ENCODE results near the gene STARD13. TPM values are rescaled to one million over a fixed set of nuclear protein-coding genes. Genes with fewer than 3 reads are reported as not detected.

STARD13 gene
- total and polyA plus RNA-seq, 2 donors (not counting 1 experiment from before 2014, with no cell fraction given) = 0.06 to 0.22 TPM

DNA sequence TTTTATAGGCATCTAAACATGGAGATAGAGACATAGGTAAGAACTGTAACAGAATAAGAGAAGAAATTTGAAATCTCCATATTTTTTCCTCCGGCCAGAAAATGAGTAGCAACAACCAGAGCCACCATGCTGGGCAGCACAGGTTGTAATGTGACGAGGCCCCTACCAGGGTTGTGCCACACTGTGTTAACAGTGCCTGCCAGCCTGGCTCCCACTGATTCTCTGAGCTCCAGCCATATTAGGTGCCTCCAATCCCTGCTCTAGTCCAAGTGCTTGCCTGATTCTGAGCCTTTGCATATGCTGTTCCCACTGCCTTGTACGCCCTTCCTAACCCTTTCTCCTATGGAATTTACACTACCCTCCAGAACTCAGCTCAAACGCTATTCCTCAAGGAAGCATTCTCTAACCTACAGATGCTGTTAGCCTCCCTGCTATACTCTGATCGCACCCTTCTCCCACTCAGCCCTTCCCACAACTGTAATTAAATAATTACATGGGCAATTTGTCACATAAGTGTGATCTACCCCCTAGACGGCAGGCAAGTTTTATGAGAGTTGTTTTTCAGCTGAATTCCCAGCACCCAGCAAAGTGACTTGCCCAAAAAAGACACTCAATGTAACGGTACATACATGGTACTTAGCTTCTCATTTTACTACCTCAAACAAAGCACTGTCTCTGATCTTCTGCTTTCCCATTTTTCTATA lies 37.6 kb upstream of the STARD13 start:
- DNase-seq (no peak), ATAC-seq (ENCODE audit: low read depth) (no peak)
- H3K27me3 ChIP-seq (replicated peaks in 1 of 4; ENCODE audit: control extremely low read depth in 1 of 4, control insufficient read depth in 3 of 4, insufficient read depth in 4 of 4, low read length in 3 of 4) = no peaks in the 10 kb centered on the region
- ChIA-PET POLR2A (no interaction called here), CTCF (no interaction called here)
- peaks cover 5% of the 10 kb centered on the region for H3K27me3 Mint-ChIP-seq
- H3K27ac Mint-ChIP-seq = no peak overlapping the region
- H3K4me3 ChIP-seq (ENCODE audit: control extremely low read depth in 1 of 5, extremely low read depth in 1 of 5, insufficient read depth in 1 of 5, low read depth in 2 of 5, low read length in 4 of 5) = no peak overlapping the region
- H3K27ac ChIP-seq (ENCODE audit: low read length in 2 of 2) = no peak overlapping the region
- no peaks in the 10 kb centered on the region for H3K79me2 ChIP-seq (ENCODE audit: control insufficient read depth, insufficient read depth, low read length)
- peaks cover 4% of the 10 kb centered on the region for H3K4me1 Mint-ChIP-seq
- H3K4me3 Mint-ChIP-seq = no peak overlapping the region
- no peaks in the 10 kb centered on the region for H3K4me1 ChIP-seq (ENCODE audit: control insufficient read depth in 2 of 2, insufficient read depth in 2 of 2, low read length in 2 of 2)
- H3K9me3 Mint-ChIP-seq (ENCODE audit: insufficient read depth) = no peaks in the 10 kb centered on the region
- no peak overlapping the region for H3K4me2 ChIP-seq (replicated peaks; ENCODE audit: low read depth, low read length, poor library complexity, severe bottlenecking)
- no peaks in the 10 kb centered on the region for H3K9me3 ChIP-seq (ENCODE audit: control extremely low read depth in 1 of 3, control insufficient read depth in 2 of 3, insufficient read depth in 1 of 3, low read length in 2 of 3)
- no peak overlapping the region for H3K9ac ChIP-seq (ENCODE audit: low read length)
- TF ChIP-seq EZH2 (IDR thresholded peaks at IDR 0.05; ENCODE audit: borderline replicate concordance, insufficient read depth, low read depth, low read length, poor library complexity, severe bottlenecking) = no peak
- TF ChIP-seq, protein P1, sequence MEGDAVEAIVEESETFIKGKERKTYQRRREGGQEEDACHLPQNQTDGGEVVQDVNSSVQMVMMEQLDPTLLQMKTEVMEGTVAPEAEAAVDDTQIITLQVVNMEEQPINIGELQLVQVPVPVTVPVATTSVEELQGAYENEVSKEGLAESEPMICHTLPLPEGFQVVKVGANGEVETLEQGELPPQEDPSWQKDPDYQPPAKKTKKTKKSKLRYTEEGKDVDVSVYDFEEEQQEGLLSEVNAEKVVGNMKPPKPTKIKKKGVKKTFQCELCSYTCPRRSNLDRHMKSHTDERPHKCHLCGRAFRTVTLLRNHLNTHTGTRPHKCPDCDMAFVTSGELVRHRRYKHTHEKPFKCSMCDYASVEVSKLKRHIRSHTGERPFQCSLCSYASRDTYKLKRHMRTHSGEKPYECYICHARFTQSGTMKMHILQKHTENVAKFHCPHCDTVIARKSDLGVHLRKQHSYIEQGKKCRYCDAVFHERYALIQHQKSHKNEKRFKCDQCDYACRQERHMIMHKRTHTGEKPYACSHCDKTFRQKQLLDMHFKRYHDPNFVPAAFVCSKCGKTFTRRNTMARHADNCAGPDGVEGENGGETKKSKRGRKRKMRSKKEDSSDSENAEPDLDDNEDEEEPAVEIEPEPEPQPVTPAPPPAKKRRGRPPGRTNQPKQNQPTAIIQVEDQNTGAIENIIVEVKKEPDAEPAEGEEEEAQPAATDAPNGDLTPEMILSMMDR (IDR thresholded peaks at IDR 0.05) = no peak
- WGBS (ENCODE audit: insufficient coverage) = 83% methylated on average over 4 of the region's 7 CpGs
- H2AFZ ChIP-seq (ENCODE audit: insufficient read depth, low read depth, low read length, poor library complexity, severe bottlenecking) = no peak overlapping the region
- H4K20me1 ChIP-seq (ENCODE audit: control insufficient read depth, insufficient read depth, low read length, poor library complexity, severe bottlenecking) = no peaks in the 10 kb centered on the region
- H3K36me3 ChIP-seq (replicated peaks in 1 of 2; ENCODE audit: control extremely low read depth in 1 of 2, control insufficient read depth in 1 of 2, extremely low read depth in 1 of 2, insufficient read depth in 2 of 2, low read length in 1 of 2) = no peaks in the 10 kb centered on the region
- intact Hi-C loops (cut with micrococcal nuclease) = no loop called here

DNA sequence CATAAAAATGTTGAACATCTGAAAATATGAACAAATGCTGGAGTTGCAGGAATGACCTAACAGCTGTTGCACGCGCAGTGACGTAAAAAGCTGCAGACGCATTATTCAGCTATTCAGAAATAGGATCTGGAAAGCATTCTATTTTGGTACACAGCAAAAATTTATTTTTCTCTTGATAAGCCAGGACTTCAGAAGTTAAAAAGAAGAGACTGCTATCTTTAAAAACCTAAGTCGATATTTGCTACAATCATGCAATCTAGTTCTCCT lies 36.9 kb upstream of the STARD13 start:
- Histone ChIP-seq H3K36me3 (replicated peaks in 1 of 2; ENCODE audit: control extremely low read depth in 1 of 2, control insufficient read depth in 1 of 2, extremely low read depth in 1 of 2, insufficient read depth in 2 of 2, low read length in 1 of 2) (no peaks in the 10 kb centered on the region), H3K9me3 (ENCODE audit: control extremely low read depth in 1 of 3, control insufficient read depth in 2 of 3, insufficient read depth in 1 of 3, low read length in 2 of 3) (no peaks in the 10 kb centered on the region), H4K20me1 (ENCODE audit: control insufficient read depth, insufficient read depth, low read length, poor library complexity, severe bottlenecking) (no peaks in the 10 kb centered on the region), H2AFZ (ENCODE audit: insufficient read depth, low read depth, low read length, poor library complexity, severe bottlenecking) (no peak overlapping the region), H3K4me2 (replicated peaks; ENCODE audit: low read depth, low read length, poor library complexity, severe bottlenecking) (no peak overlapping the region), H3K9ac (ENCODE audit: low read length) (no peak overlapping the region), H3K27me3 (replicated peaks in 1 of 4; ENCODE audit: control extremely low read depth in 1 of 4, control insufficient read depth in 3 of 4, insufficient read depth in 4 of 4, low read length in 3 of 4) (no peaks in the 10 kb centered on the region), H3K4me1 (ENCODE audit: control insufficient read depth in 2 of 2, insufficient read depth in 2 of 2, low read length in 2 of 2) (no peaks in the 10 kb centered on the region), H3K27ac (ENCODE audit: low read length in 2 of 2) (no peak overlapping the region), H3K79me2 (ENCODE audit: control insufficient read depth, insufficient read depth, low read length) (no peaks in the 10 kb centered on the region), H3K4me3 (ENCODE audit: control extremely low read depth in 1 of 5, extremely low read depth in 1 of 5, insufficient read depth in 1 of 5, low read depth in 2 of 5, low read length in 4 of 5) (no peak overlapping the region)
- ChIA-PET CTCF (no interaction called here), POLR2A (no interaction called here)
- DNase-seq (no peak), ATAC-seq (ENCODE audit: low read depth) (no peak)
- WGBS (ENCODE audit: insufficient coverage) = no CpG with 5 or more reads among the region's 5 CpGs
- no peak for TF ChIP-seq EZH2 (IDR thresholded peaks at IDR 0.05; ENCODE audit: borderline replicate concordance, insufficient read depth, low read depth, low read length, poor library complexity, severe bottlenecking)
- TF ChIP-seq, protein P1 (IDR thresholded peaks at IDR 0.05) = no peak
- H3K9me3 Mint-ChIP-seq (ENCODE audit: insufficient read depth) = no peaks in the 10 kb centered on the region
- H3K27me3 Mint-ChIP-seq = peaks cover 5% of the 10 kb centered on the region
- peaks cover 4% of the 10 kb centered on the region for H3K4me1 Mint-ChIP-seq
- intact Hi-C loops (cut with micrococcal nuclease) = no loop called here
- H3K27ac Mint-ChIP-seq = no peak overlapping the region
- no peak overlapping the region for H3K4me3 Mint-ChIP-seq

All from B cell (primary cell).